ENCODE results near the gene HOXB5.

GRCh38 chr17:48639982-48640857 is 46.6 kb upstream of the HOXB5 start:
- TF ChIP-seq CTCF (conservative IDR thresholded peaks at IDR 0.05; ENCODE audit: low read length) (no peak), EZH2phosphoT487 (IDR thresholded peaks at IDR 0.05; ENCODE audit: borderline replicate concordance) (no peak)

Measured in Loucy (cell line).